NCI-H2029 (cell line): ENCODE data around the gene TRIO.

Experiments used
- DNase-seq: peaks from one replicate; lab custom pipeline; 2025; lab: John Stamatoyannopoulos, UW

The TRIO gene

DNA sequence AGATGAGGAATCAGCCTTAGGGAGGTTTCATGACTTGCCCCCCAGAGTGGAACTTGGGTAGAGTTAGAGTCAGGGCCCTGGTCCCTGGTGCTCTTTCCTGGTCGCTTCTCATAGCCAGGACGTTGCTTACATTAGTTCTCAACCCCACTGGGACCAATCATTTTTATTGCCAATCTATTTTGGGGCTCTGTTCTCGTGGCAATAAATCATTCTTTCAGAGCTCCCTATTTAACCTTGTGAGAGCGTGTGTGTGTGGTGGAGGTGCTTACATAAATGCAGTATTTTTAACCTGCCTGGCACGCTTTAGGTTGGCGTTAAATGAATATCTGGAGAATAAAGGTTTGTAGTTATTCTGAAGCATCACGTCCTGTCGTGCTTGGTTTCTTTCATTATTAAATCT, 4.1 kb downstream of the TRIO start:
- DNase-seq: no peak

DNA sequence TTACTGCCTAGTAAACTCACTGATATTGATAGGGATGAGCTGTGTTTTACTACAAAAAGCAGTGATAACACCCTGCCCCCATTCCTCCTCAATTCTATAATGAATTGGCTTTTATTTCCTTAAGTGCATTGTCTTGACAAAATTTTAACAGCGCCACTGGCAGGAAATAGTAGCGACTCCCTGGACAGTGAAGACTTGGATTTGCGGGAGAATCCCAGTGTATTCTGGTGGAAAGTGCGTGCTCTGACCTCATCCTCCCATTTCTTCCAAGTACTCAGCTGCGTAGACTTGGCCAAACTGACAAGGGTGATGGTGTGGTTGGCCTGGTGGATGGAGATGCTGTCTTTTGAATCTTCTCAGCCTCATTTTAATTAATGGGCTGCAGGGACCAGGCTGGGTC, 5.3 kb downstream of the TRIO start:
- no peak for DNase-seq

DNA sequence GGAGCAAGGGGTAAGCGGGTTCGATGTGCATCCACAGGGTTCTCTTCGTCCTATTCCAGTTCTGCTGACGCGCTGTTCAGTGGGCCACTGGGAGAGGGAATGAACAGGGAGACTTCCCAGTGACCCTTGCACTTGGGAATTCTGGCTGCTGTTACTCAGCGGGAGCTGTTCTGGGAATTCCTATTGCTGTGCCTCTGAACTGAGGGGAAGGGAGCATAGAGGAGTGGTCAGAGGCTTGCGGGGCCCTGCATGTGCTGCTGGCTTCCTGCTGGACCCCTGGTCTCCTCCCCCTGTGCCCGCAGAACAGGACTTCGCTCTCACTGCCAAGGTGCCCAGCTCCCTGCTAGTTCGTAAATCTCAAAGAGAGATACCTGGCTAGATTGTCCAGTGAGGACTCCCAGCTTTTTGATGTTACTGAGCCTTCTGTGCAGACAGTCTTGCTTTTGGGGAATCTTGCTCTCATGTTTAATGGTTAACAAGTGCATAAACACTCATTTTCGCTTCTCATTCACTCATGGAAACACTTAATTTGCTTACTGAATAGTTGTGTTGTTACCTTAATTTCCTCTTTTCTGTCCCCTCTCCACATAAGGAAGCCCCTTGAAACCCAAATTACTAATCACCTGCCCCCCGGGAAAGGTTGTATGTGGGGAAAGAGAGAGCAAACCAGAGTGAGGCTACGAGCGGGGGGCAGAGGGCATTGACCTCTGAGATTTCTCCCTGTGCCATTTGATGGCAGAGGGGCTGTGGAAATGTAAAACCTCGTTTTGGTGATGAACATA, 5.9 kb downstream of the TRIO start:
- no peak for DNase-seq

DNA sequence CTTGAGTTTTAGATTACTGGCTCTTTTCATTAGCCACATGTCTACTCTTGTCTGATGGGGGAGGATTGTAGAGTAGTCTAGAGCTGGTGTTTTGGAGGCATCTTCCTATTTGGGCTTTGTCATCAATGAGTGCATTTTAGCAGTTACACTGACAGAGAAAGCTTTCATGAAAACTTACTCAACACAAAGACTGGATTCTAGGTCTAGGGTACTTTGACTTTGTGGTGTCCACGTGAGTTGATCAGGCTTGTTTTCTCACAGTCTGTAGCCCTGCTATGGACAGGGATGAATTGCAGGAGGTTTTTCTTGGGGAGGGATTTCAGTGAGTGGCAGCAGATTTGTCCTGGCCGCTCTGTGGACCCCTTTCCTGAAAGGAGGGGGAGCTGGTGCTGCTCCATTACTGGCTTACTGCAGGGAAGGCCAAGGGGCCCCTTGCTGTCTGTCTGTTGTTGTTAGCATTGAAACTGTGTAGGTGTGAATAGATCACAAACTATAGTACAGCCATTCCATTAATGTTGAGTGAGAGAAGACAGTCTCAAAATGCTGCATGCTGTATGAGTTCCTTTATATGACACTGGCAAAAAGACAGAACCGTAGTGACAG, 6.6 kb downstream of the TRIO start:
- no peak for DNase-seq

DNA sequence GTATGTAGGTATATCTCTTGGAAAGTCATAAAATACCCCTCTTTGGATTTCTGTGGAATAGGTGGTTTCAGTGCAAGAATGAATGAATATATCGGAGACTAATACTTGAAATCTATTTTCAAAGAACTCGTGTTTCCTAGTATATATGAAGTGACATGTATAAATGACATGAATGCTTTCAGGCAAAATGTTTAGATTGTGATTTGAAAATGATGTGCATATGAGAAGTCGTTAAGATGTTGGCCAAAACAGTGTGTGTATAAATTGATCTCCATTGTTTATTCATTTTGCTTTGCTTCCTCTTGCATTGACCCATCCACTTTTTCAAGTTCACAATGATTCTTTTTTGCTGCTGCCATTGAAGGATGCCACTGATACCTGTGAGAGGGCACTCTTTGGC, 8.3 kb downstream of the TRIO start:
- no peak for DNase-seq

DNA sequence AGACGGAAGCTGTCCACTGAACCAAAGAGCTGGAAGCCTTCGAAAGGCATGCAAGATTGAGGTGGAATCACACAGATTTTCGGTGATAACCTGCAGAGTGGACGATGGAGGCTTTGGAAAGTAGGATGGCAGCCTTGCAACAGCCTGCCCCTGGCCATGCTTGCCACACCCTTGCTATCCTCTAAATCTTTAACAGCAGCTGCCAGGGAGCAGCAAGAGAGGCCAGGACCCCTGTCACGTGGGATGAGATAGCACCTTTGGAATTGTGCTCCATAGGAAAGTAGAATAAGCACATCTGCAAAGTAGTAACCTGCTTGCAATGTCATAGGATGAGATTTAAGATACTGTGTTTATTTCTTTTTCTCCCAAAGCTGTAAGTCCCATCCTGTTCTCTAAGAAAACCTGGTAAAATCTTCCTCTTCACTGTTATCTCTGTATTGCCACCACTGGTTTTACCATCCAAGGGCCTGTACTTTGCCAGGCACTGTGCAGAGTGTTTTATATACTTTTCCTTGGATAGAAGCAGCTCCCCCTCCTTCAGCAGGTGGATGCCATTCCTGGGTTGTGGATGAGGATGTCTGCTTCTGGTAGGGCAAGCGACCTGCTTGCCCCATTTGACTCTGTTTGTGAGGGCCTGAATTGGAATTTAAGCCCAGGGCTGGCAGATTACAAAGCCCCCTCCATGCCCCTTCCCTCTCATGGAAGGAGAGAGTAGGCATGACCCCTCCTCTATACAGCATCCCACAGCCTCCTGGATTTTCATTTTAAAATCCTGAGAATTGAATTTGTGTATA, 10.1 kb downstream of the TRIO start:
- DNase-seq: no peak

DNA sequence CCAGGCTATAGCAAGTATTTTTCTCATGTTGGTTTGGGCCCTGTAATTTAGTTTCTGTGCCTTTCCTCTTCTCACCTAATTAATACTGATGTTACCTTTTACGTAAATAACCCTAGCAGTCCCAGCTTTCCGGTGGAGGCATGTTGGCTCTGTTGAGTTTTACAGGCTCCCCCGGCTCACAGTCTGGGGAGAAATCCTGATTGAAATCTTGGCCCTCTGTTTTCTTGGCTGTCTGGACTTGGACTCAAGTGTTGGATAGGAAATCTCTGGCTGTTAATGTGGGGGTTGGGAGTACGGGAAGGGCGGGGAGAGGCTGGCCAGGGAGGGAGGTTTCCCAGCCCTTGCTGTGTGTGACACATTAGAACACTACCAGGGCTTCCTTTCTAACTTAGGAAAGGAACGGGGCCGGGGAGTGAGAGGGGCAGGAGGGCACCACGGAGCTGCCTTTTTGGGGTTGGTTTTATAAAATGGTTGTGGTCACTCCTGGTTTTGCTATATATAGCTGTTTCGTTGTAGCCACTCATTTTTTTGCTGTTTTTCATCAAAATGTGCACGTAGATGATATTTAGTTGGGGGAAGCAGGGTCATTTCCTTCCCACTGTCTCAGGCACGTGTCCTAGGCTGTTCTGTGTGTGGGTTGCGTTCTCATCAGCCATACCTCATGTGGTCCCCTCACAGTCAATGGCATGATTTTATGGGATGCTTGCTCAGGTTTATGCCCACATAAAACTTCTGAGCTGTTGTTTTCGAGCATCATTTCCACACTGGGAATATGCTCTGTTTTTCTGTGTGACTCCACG, 11.0 kb downstream of the TRIO start:
- no peak for DNase-seq

DNA sequence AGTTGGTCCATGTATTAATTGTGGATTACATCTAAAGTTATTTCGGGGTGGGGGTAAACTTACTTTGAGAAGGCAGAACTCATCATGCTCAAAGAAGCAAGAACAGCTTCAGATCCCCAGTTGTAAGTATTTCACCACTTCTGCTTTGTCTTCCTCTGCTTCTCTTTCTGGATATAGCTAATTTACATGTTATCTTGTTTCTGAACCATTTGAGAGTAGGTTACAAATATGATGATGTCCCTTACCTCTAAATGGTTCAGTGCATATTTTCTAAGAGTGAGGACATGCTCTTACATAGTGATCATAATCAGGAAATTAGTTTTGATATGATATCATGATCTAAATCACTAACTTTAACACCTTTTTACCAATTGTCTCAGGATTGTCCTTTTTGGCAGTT, 11.9 kb downstream of the TRIO start:
- no peak for DNase-seq

DNA sequence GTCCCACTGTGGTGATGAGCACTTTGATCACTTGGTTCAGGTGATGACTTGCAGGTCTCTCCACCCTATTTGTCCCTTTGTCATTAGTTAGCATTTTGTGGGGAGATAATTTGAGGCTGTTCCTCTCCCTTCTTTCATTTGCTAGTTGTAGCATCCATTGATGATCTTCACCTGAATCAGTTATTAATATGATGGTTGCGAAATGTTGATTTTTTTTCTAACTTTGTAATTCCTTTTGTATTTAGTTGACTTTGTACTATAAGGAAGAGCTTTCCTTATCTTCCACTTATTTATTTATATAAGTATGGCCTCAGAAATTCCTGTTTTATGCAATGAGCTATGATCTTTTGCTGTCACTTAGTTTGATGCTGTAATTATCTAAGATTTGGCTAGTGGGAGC, 12.6 kb downstream of the TRIO start:
- DNase-seq: no peak

DNA sequence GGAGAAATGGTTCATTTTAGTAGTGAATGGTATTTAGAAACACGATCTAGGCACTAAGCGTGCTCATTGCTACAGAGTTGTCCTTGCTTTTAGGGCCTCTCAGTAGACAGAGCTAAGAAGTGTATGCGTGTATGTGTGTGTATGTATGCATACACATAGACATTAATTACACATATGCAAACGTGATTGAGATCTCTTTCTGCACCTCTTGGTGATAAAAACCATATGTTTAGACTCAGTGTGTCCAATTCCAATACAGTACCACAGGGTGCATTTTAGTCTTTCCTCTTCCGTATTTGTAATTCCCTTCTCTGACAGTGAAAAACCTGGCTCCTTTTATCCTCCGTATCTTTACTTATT, 13.1 kb downstream of the TRIO start:
- DNase-seq: no peak

DNA sequence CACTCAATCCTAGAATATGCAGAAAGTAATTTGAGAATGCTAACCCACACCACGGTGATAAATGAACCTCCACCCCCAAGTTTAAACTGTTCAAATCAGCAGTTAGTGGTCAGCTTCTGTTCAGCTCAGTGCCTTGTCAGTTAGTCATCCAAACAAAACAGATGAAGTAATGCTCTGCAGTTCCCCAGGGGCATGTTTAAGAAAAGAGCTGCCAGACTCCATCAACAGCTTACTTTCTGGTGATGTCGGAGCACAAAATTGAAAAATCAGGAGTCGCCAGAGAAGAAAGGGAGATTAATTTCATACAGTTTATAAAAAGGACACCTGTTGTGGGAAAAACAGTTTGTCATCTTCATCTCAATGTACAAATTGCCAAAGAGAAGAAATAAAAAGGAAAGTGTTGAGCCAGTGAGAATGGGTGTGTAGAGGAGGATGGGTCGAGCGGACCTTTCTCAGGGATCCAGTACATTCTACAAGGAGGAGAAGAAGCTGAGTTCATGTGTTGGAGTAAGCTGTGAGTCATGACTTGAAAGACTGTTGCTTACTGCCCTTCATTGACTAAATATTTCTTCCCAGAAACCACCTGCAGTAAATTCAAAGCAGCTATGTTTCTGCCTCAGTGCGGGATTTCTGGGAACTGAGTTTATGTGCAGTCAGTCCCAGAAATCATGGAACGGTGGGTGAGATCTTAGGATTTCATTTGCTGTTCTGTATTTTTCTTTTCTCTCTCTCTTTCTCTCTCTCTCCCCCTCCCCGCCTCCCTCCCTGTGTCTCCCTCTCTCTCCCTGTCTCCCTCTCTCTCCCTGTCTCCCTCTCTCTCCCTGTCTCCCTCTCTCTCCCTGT, 13.7 kb downstream of the TRIO start:
- no peak for DNase-seq

DNA sequence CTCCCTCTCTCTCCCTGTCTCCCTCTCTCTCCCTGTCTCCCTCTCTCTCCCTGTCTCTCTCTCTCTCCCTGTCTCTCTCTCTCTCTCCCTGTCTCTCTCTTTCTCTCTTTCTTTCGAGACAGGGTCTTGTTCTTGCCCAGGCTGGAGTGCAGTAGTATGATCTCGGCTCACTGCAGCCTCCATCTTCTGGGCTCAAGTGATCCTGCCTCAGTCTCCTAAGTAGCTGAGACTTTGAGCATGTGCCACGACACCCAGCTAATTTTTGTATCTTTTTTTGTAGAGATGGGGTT, 14.3 kb downstream of the TRIO start:
- DNase-seq: no peak

DNA sequence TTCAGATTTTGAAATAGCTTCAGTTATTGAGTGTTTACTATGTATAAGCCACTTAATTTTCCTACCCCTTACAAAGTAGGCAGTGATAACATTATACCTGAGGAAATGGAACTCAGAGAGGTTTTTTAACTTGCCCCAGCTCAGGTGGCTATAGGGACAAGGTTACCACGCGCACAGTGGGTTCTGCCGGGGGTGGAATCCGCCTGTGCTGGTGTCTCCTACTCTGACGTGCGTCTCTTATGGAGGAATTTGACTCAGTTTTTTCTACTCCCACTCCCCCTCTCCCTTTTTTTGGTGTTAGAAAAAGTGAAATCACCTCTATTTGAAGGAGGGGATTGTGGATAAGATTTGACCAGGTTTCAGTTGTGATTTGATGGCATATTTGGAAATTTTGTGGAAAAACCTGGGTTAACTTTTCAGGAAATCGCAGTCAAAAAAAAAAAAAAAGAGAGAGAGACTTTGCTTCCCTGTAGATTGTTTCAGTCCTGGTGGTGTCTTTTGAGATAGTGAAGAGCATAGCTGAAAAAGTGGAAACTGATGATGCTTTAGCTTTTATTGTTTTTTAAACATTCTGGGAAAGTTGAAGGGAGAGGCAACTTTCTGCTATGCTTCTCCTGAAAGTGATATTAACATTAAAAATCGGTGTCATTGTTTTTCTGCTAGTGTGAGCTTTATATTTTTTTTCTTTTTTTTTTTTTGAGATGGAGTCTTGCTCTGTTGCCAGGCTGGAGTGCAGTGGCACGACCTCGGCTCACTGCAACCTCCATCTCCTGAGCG, 15.9 kb downstream of the TRIO start:
- DNase-seq: no peak

DNA sequence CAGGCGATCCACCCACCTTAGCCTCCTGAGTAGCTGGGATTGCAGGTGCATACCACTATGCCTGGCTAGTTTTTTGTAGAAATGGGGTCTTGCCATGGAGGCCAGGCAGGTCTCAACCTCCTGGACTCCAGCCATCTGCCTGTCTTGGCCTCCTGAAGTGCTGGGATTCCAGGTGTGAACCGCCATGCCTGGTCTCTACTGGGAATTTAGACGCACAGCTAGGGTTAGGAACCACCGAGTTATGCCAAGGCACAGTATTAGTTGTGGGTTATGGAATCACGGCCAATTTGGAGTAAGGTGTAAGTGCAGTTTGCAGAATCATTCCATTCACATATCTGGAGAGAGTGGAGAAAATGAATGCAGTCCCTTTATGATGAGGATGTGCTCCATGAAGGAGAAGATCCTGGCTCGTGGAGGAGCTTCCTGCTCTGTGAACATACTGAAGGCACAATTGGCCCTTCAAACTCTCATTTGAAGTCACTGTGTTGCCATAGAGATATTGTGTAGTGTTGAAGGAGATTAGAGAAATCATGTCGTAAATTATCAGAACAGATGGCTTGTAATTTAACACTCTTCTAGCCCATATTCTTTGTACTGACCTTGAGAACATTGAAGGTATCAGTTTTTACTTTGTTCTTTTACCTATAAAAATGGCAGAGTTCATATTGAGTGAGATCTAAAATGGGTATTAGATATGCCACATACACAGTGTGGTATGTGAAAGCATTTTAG, 18.8 kb downstream of the TRIO start:
- DNase-seq: peak; percentile 61

DNA sequence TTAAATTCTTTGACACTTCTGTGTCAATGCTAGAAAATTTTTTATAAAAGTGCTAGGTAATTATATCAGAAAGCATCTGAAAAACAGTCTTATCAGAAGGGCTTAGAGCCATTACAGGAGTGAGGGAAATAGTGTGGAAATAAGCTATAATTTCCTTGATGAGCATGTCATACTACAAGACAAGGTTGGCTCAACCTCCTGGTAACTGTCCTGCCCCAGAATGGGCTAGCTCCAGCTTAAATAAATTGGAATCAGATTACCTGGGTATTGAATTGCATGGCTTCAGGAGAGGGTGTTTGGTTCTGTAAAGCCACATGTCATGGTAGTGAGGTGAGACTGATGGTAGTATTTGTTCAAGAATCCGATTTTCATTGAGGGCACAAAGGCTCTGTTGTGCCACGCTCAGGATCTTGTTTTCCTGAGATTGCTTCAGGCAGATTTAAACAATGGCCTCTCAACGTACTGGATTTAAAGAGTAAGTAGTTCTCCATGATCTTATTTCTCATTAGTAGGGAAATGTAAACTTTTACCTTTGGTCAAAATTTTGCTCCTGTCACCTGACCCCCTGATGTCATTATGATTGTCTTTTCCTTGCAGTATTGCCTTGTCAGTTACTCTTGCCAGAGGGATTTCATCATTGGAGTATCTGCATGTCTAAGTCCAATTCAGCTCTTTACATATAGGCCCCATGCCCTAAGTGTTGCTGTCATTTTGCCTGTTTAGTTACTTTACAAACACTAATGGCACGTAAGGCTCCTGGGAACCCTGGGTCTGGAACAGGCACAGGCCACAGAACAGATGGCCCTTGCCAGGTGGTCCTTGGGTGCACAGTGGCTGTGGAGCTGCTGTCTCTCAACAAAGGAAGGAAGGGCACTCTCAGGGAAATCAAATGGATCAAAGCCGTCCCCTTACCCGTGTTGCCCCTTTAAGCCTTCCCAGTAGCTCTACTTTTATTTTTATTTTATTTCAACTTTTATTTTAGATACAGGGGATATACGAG, 21.3 kb downstream of the TRIO start:
- DNase-seq: no peak

DNA sequence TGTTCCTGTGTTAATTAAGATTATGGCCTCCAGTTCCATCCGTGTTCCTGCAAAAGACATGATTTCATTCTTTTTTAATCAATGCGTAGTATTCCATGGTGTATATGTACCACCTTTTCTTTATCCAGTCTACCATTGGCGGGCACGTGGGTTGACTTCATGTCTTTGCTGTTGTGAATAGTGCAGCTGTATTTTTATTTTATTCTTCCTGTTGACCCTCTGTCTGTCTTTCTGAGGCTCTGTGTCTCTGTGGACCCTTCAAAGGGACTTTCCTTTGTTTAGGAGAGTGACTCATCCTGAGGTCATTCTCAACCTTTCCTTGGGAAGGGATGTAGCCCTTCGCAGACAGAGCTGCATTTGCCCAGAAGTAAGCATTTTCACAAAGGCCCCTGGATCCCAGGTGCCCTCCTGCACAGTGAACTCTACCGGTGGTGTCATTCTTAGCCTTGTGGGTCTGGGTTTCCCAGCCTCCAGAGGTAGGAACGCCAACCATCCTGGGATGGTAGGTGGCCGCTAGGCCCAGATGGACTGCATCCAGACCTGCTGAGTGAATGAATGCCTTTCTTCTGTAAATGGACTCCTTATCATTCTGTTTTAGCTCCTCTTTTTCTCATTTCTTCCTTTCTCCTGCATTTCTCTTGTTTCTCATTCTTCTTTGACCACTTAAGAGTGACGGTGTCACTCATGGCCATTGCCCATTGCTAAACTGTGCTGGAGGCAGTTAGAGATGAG, 22.4 kb downstream of the TRIO start:
- no peak for DNase-seq

DNA sequence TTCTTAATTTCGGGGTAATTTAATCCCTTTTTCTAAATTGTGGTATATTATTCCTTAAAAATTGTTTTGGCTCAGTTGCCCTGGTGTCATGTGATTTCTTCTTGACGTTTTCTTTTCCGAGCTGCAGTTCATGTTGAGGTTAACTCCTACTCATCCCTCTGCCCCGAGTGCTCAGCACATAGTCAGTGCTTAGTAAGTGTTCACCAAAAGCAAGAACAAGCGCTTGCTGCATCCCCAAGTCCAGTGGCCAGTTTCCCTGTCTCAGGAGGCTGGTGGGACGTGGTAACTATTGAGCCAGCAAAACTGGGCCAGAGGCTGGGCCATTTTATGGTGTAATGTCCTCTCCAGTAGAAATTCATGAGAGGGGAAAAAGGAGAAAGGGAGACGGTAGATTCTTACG, 23.3 kb downstream of the TRIO start:
- DNase-seq: no peak

DNA sequence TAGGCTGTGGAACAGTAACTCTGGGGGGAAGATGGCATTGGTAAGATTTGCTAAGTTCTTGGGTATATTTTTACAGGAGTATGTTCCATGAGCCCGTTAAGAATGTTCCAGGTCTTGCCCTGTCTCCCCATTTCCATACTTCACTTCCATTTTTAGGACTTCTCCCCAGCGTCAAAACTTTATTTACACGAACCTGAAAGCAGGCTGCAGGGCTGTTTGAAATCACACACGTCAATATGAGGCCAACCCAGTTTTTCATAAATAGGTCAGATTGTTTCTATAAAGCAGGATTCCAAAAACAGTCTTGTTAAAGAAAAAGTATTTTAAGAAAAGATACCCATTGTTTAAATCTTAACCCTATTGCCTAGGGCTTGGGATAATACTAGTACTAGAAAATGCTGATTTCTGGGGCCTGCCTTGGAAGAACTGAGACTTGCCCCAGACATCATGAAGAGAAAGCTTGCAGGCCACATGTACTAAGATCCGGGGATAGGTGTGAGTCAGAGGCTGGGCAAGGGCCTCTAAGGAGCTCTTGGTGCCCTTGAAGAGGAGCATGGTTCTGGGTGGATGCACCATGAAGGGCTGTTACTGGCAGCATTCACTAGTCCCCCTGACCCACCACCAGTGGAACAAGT, 24.2 kb downstream of the TRIO start:
- DNase-seq: no peak
